ENCODE results near the gene TMEM154.

DNA sequence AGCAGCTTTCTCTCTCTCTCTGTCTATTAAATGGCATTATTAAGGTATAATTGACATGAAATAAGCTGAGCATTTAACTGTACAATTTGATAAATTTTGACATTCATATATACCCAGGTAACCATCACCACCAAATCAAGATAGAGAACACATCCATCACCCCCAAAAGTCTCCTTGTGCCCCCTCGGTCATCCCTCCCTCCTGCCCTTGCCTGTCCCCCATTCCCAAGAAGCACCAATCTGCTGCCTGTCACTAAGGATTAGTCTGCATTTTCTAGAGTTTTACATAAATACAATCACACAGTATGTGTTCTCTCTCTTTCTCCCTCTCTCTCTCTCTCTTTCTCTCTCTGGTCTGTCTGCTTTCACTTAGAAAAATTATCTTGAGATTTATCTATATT lies 25.0 kb upstream of the TMEM154 start:
- TF ChIP-seq, protein P1, sequence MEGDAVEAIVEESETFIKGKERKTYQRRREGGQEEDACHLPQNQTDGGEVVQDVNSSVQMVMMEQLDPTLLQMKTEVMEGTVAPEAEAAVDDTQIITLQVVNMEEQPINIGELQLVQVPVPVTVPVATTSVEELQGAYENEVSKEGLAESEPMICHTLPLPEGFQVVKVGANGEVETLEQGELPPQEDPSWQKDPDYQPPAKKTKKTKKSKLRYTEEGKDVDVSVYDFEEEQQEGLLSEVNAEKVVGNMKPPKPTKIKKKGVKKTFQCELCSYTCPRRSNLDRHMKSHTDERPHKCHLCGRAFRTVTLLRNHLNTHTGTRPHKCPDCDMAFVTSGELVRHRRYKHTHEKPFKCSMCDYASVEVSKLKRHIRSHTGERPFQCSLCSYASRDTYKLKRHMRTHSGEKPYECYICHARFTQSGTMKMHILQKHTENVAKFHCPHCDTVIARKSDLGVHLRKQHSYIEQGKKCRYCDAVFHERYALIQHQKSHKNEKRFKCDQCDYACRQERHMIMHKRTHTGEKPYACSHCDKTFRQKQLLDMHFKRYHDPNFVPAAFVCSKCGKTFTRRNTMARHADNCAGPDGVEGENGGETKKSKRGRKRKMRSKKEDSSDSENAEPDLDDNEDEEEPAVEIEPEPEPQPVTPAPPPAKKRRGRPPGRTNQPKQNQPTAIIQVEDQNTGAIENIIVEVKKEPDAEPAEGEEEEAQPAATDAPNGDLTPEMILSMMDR (optimal IDR thresholded peaks at IDR 0.05 in 1 of 3, IDR thresholded peaks at IDR 0.05 in 1 of 3, conservative IDR thresholded peaks at IDR 0.05 in 1 of 3; ENCODE audit: extremely low read depth in 1 of 3, insufficient read depth in 2 of 3, low read length in 3 of 3): no peak
- no peak for TF ChIP-seq EZH2 (IDR thresholded peaks at IDR 0.05; ENCODE audit: low read length)
